Renal cortex interstitium (tissue), 11 donors: ENCODE results near the gene MEGF6. TPM values are rescaled to one million over a fixed set of nuclear protein-coding genes. Genes with fewer than 3 reads are reported as not detected.
"Not testable (repeated sequence)": the region's sequence is repeated elsewhere in the genome, so short reads cannot be mapped to it uniquely, and the experiment has no call there.

Experiments used
- DNase-seq, 11 donors: peaks; one replicate each; pipeline ENCODE4 v3.0.0-alpha.2; 2013; ENCODE audit warnings: low read depth in 9 of 11, low spot score in 4 of 11; ENCODE audit errors: extremely low read depth in 1 of 11
- polyA plus RNA-seq, 3 donors: library from polyadenylated mRNA; unstranded; fragments of 120-200 nt; gene quantifications; one replicate each; pipeline ENCODE4 v1.2.1, GENCODE V29; 2013; ENCODE audit not compliant: insufficient read length in 3 of 3

MEGF6 gene
- polyA plus RNA-seq, 3 donors, result 8.5 to 15.3 (median 14.6) TPM

GRCh38 chr1:3586986-3587759 is 24.1 kb downstream of the MEGF6 start:
- no peak for DNase-seq

GRCh38 chr1:3585940-3586568 is 25.3 kb downstream of the MEGF6 start:
- DNase-seq, result no peak

- DNase-seq, result not testable (repeated sequence)
Observed at GRCh38 chr1:3585353-3585868, 25.9 kb downstream of the MEGF6 start.

- no peak for DNase-seq
Observed at GRCh38 chr1:3584915-3585314, 26.4 kb downstream of the MEGF6 start.

GRCh38 chr1:3583751-3584150 is 27.6 kb downstream of the MEGF6 start:
- not testable (repeated sequence) for DNase-seq

- no peak for DNase-seq
Observed at GRCh38 chr1:3581296-3582036, 29.8 kb downstream of the MEGF6 start.

DNA sequence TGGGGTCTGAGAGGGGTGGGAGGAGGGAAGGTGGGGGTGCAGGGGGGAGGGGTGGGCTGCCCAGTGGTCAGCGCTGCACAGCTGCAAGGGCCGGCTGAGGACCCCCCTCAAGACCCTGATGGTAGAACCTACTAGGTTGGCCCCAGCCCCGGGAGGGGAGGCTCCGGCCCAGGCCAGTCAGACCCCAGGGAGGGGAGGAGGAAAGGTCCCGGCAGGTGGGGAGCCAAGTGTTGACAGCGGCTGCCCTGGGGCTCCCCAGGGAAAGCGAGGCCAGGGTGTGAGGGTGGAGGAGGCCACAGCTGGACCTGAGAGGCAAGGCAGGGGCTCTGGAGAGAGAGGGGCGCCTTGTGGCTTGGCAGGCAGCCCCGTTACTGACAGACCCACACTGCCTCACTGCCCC is 31.1 kb downstream of the MEGF6 start:
- DNase-seq, result no peak

DNA sequence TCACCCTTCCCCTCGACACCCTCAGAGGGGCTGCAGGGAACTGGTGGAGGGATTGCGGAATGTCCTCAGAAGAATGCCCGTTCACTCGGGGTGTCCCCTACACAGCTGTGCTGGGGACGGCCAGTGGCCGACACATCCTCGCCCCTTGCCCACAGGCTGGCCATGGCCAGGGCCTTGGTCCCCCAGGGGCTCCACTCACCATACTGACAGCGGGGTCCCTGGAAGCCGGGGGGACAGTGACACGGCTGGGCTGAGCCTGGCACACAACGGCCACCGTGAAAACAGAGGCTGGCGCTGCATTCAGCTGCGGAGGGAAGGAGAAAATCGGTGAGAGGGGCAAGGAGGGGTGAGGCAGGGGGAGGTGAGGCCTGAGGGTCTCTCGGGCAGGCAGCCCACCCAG is 31.7 kb downstream of the MEGF6 start:
- DNase-seq, result no peak

GRCh38 chr1:3578906-3579305 is 32.4 kb downstream of the MEGF6 start:
- no peak for DNase-seq

DNA sequence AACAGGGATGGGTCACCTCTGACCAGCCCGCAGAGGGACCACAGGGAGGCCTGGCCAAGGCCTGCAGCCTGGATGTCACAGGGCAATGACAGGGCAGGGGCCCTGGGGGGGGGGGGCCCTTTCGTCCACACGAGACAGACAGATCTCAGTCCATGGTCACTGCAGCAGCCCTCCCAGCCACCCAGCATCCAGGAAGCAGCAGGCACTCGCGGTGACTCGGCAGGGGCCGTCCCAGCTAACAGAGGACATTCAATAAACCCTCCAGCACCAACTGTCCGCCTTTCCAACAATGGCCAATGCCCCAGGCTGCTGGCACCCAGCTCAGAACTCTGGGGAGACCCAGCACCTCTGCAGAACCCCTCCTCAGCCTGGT is 32.9 kb downstream of the MEGF6 start:
- no peak for DNase-seq

GRCh38 chr1:3577711-3578432 is 33.4 kb downstream of the MEGF6 start:
- DNase-seq, result no peak

- DNase-seq, result no peak
Observed at GRCh38 chr1:3577300-3577699, 34.0 kb downstream of the MEGF6 start.

GRCh38 chr1:3575993-3576392 is 35.3 kb downstream of the MEGF6 start:
- no peak for DNase-seq

GRCh38 chr1:3575515-3575914 is 35.8 kb downstream of the MEGF6 start:
- not testable (repeated sequence) for DNase-seq

DNA sequence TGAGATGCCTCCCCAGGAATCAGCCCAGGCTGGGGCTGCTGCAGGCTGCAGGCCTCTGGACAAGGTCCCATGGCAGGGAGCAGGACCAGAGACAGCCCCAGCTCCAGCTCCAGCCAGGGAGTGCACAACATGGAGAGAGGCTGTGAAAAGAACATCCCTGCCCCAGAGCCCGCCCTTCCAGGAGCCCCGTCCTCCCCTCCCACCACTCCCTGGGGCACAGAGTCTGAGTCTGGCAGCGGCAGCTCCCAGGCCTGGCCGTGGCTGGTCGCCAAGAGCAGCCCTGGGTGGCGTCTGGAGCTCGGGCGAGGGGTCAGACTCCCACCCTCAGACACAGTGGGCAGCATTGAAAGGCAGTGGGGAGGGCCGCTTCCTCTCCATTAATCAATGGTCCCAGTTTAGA is 37.8 kb downstream of the MEGF6 start:
- DNase-seq, result no peak

DNA sequence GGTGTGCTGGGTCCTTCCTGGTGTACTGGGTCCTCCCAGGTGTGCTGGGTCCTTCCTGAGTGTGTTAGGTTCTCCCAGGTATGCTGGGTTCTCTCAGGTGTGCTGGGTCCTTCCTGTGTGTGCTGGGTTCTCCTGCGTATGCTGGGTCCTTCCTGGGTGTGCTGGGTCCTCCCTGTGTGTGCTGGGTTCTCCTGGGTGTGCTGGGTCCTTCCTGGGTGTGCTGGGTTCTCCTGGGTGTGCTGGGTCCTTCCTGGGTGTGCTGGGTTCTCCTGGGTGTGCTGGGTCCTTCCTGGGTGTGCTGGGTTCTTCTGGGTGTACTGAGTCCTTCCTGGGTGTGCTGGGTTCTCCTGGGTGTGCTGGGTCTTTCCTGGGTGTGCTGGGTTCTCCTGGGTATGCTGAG is 38.7 kb downstream of the MEGF6 start:
- DNase-seq, result not testable (repeated sequence)

- no peak for DNase-seq
Observed at GRCh38 chr1:3571263-3571662, 40.0 kb downstream of the MEGF6 start.

GRCh38 chr1:3570066-3570986 is 41.0 kb downstream of the MEGF6 start:
- DNase-seq, result no peak
